NCI-H2029 (cell line): Measurements from ENCODE around the gene TENM4.

Experiments used
- DNase-seq: peaks from one replicate; lab custom pipeline; 2025; lab: John Stamatoyannopoulos, UW

TENM4 gene

DNA sequence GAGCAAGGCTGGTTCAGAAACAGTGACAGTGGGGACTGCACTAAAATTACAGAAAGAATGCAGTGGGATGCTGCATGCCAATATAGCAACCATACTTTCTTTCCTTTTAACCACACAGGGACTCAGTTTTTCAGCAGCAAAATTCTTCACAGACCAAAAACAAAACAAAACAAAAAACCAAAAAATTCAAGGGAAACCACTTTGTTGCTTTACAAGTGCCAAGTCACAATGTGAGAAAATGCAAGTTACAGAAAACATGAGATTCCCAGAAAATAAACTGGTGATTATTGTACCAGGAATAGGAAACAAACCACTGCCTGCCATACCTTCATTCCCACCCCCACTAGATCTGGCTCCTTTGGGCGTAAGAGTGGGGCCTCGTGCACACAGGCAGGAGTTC is 52.6 kb downstream of the TENM4 start:
- no peak for DNase-seq

DNA sequence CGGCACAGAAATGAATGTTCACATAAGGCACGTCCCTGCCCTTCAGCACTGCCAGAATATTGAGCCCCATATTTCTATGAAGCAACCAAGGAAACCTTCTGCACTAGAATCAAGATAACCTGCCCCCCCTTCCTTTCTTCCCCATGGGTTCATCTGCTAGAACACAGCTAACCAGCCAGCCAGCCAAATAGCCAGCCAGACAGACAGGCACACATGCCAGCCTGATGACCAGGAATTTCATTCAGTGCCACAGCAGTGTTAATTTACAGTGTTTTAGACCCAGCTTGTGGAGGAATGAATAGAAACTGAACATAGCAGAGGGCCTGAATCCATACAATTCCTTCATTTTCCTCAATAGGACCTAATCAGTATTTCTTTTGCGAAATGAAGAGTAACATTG is 57.0 kb downstream of the TENM4 start:
- DNase-seq, result no peak

DNA sequence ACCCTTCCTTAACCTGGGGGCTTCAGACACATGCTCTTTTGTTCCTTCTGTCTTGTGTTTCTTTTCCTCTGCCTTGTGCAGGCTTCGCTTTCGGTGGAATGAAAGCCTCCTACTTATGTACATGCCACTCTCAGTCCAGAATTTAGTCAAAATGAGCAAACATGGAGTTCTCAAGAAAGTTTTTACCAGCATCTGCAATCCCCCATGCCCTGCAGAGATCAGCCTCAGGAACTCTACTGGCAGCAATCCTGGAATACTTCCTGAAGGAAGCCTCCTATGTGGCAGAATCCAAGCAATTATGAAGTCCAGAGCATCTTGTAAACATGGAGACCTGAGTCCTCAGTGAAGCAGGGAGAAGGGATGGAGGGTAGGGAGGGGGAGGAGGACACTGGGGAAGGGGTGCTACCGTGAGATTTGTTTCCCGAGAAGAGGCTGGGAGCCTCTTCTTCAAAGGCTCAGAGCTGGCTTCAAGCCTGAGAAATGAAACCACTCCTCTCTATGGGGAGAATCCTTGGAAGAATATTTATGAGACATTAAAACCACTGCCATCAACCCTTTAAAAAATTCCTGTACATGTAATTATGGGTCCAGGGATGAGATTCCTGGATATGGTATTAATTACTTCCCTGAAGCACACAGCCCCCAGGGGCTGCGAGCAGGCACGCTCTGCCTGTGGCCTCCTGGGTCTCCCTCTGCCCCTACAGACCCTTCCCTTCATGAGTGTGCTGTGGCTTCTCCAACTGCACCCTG is 58.4 kb downstream of the TENM4 start:
- DNase-seq, result no peak

DNA sequence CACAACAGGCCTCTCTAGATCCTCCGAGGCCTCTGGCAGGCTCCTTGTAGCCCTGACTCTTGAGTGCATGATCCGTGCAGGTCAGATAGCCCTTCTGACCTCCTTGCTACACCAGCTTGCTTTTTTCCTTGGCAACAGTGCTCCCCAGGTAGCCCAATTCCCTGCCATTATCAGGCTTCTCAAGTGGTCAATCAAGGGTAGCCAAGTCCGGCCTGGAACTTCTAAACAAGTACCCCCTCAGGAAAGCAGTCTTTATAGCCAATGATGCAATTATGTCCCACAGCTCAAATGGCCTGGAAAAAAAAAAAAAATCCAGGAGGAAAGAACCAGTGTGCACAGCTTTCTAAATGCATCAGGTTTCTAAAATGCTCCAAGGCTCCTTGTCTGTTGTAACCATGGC is 59.8 kb downstream of the TENM4 start:
- DNase-seq, result no peak

DNA sequence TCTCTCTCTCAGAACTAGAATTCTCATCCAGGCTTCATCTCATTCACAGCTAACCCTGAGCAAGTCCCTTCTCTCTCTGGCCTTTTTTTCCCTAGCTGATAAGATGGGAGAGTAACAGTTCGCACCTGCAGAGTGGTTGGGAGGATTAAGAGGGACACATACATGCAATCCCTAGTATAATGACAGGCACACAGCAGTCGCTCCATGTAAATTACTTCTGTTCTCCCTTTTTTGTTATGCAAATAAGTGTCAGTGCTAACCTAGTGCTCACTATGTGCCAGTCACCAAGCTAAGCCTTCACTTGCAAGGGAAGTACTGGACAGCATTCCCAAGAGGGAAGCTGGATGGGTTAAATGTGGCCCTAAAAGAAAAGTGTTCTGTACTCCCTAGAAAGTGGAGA is 63.4 kb downstream of the TENM4 start:
- DNase-seq, result no peak

DNA sequence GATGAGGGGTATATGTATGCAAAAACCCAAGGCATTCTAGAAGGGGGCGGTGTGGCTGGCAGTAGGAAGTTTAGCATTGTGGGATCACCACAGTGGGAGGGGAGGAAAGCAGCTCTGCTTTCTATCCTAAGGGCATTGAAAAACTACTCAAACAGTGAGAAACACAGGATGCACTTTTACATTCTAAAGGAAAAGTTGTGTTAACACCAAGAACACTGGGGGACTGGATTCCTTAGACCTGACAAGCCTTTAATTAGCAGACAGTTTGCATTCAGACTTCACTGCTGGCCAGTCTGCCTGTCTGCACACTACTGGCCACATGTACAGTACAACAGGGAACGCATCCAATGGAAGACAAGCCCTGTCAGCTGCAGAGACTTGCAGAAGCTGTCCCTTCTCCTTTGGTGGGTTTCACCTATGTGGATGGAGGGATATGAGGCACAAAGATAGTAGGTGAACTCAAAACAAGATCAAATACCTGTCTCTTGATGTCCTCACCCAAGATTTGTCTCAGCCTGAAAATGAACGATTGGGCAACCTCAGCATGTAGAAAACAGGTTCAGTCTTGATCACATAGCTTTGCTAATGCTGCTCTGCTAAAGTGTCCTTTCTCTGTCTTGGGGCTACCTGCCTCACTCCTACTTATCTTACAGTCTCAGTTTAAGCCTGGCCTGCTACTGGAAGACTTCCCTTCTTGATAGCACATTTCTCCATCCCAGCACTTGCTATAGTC is 64.8 kb downstream of the TENM4 start:
- no peak for DNase-seq

DNA sequence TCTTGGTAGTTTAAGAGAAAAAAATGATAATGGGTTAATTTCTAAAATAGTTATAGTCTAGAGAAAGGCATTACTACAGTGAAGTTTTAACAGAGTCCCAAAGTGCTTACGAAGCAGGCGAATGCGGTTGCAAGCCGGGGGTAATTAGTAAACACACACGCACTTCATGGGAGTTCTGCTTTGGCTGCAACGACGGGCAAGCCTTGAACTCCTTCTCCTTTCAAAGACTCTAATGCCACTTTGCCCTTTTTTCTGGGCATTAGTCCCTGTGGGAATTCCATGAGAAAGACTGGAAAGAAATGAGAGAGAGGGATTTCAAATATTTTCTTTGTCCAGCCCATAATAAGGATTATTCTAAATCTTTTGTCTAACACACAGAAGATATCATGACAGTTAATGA is 66.1 kb downstream of the TENM4 start:
- no peak for DNase-seq

DNA sequence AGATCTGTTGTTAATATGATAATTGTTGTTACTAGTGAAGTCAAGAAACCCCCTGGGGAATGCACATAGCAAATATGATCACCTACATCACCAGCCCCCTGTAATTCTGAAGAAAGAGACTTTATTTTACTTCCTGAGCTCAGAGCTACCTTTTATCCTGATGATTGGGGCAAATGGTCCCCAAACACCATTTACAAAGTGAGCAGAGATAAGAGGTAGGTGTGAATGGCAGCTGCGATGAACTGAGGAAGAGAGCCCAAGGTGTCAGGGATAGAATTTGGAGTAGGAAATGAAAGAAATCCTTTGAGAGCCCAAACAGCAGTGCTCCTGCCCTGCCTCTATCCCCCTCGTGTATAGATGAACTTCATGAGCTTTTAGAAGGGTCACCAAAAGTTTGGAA is 69.1 kb downstream of the TENM4 start:
- no peak for DNase-seq

DNA sequence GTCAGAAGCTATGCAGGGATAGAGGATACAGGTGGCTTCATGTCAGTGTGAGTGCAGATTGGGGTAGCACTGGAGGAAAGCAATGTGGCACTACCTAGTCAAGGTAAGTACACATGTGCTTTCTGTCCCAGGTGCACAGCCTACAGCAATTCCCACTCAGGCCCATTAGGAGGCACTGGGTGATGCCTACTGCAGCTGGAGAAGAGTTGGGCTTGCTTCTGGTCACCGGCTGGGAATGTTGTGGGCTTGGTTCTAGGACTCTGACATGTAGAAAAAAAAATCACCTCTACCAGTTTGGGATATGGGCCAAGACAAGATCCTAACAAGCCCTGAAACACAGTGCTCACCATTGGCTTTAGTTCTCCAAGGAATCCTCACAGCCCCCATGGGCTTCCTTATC is 69.7 kb downstream of the TENM4 start:
- DNase-seq, result no peak

DNA sequence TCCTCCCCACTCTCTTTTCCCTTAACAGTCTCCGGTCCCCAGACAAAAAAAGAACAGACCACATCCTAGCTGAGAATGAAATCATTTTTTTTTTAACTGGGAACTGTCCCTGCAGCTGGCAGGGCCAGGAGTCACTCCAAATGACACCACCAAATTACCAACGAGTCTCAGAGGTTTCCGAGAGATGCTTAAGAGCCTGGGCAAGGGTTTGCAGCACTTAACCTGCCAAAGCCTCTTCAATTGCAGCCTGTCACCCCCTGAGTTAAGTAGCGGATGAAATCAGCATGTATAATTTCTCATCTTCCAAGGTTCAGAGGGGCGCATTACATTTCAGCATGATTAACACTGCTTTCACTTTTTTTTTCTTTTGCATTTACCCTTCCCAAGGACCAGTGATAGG is 71.8 kb downstream of the TENM4 start:
- DNase-seq, result no peak

DNA sequence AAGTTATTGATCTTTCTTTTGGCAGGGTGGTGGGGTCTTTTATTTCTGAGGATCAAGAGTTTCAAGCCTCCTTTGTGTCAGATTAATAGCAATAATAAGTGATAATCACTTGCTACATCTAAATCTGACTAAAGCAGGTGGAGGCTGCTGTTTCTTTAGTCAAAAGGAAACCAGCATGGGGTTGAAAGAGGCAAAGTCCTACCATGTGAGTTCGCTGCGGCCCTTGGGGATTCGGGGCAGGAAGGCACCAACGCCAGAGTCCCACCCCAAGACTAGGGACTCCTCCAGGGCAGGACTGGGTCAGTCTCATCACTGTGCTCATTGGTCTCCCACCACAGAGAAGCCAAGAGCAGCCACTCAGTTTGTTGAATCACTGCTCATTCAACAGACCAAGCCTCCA is 73.0 kb downstream of the TENM4 start:
- DNase-seq, result no peak

DNA sequence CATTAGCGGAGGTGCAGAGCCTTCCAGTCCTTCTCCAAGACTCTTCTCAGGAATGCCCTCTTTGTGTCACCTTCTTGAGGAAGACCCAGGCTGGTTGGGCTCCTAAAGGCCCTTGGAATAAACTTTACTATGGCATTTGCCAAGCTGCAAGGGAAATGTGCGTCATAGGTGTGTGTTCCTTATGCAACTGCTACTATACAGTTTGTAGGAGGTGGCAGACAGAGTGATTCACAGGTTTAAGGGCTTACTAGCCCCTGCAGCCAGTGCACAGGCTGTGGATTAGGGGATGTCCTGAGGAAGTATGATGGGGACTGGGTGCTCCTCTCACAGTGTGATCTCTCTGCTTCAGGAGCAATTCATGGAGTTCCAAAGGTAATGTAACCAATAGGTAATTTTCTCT is 74.6 kb downstream of the TENM4 start:
- no peak for DNase-seq

DNA sequence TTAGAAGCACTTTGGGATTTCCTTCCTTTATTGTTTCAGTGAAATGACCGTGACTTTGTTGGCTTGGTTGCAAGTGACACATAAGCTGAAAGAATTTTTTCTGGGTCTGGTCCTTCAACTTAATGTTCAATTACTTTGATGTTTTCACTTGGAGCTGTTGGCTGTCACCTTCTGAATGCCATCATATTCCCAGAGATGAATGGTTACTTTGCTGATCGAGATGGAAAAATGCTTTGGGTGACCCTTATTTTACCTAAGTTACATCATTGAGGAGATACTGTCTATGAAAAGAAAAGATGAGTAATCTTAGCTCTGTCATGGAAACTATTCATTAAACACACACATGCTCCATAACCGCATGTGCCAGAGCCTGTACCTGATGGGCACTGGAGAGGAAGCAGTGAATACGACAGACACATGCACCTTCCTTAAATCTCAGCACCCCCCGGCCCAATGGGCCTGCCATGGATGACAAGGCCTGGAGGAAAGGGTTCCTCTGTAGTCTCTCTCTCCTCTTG is 76.9 kb downstream of the TENM4 start:
- DNase-seq, result no peak

DNA sequence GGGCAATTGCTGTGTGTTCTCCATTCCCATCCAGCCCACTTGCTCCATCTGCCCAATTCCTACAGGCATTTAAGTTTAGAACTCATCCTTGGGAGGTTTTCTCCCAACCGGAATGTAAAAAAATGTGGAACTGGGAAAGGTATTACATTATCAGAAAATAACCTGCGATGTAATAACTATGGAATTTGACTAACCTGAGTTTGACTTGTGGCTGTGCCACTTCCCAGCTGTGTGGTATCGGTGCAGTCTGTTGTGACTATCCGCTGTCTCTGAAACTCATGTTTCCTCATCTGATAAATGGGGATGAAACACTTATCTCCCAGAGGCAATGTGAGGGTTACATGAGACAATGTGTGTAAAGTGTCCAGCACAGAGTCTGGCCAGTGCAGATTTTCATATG is 77.6 kb downstream of the TENM4 start:
- DNase-seq, result no peak

DNA sequence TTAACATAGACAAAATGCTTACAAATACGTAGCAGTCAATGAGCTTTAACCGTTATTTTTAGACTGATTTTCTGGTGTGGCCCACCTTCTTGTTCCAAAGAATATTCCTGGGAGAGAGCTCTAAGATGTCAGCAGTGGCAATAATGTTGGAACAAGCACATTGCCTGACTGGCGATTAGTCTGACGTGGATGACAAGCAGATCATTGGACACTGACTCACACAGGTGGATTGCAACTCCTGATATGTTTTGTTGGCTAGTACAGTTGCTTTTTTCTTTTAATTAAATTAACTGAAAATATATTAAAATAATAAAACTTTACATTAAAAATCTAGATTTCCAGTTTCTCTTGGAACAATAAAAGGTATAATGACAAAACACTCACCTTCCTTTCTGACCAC is 78.0 kb downstream of the TENM4 start:
- DNase-seq, result no peak

DNA sequence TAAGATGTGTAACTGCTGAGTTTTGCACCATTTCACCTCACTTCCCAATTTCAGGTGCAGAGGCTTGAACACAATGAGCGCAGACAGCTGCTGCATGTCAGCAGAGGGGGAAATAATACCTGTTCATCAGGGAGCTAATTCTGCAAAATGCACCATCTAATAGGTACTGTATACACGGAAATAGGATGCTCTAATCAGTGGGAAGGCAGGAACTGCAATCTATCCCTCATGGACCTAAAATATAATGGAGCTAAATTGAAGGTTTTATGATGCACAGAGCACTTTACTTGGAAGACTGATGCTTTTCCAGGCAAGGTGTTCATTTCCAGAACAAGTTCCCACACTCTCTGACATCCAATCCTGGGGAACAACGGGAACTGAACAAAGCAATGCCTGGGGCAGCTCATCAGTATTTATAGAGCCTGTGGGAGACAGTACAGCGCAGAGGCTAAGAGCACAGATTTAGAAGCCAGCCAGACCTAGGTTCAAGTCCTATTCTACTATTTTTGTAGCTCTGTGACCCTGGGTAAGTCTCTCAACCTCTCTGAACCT is 78.5 kb downstream of the TENM4 start:
- no peak for DNase-seq

DNA sequence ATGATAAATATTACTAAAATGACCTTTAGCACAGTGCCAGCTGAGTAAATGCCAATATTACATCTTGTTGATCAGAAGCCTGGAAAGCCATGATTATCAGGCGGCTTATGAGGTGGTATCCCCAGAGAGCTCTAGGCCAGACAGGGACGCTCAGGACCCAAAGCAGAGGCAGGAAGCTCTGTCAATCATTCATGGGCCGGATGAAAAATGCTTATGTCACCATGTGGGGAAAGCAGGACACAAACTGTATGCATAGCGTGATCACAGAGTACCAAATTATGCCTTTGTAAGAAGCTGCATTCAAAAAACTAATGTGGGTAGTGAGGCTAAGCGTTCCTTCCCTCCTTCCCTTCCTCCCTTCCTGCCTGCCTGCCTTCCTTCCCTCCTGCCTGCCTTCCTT is 82.6 kb downstream of the TENM4 start:
- no peak for DNase-seq

DNA sequence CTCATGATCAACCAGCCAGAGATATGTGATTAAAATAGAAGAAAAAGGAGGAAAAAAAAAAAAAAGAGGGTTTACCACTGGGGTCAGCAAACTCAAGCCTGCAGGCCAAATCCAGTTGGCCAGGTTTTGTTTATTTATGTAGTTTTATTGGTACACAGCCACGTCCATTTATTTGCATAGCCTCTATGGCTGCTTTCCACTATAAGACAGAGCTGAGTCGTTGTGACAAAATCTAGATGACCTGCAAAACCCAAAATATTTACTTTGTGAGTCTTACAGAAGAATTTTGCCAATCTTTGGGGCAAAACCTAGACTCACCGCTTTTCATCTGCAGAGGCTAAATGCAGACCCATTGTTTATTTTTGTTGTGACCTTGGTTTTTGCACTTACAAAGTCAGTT is 87.1 kb downstream of the TENM4 start:
- DNase-seq, result no peak

DNA sequence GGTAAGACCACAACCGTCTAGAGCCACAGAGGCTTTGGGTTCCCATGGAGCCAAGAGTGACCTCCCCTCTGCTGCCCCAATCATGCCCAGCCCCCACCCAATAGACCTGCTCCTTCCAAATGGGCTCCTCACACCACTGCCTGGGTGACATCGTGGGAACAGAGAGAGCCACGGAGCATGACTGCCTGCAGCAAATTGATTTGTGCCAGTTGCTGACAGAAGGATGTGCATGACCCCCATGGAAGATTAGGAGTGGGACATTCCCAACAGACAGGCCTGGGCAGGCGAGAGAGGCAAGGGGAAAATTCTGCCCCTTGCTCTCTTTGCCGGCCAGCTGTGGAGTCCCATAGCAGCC is 88.5 kb downstream of the TENM4 start:
- peak; percentile 20 for DNase-seq

DNA sequence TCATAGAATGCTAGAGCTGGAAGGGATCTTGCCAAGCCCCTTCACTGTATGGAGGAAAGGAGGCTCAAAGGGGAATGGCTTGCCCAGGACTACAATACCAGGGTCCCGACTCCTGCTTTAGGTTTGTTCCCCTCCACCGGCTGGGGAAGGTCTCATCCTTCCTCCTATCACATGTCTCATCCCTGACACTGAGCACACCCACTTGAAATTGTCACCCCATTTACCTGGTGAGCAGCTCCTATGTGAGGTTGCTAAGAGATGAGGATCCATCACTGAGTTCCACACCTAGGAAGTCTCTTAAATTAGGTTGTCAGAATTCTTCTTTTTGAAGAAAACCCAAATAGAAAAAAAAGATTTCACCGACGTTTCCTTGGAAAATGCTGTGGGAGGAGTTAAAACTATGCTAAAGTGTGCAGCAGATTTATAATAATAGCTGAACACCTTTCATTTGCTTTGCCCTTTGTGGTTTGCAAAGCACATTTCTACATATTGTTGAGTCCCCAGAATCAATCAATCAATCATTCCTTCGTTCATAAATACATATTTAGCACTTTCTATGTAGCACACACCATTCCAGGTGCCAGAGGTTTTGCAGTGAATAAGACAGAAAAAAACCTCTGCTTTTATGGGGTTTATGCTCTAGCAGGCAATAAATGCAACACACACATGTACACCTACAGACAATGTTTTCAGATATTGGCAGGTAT is 91.7 kb downstream of the TENM4 start:
- DNase-seq, result no peak

DNA sequence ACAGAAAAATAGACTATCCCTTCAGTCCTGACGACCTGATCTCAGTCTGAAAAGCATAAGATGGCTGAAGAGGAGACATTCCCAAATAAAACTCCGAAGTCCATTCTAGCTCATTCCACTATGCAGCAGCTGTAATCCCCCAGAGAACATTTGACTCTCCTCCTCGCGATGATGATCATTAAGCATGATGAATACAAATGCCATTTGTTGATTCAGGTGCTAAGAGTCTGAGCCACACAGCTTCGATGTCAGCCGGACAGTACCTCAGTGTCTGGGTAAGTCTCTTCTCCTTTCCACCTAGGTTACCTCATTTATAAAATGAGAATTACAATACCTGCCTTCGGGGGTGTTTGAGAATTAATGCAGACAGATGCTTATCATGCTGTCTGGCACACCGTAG is 94.8 kb downstream of the TENM4 start:
- peak; percentile 42 for DNase-seq

DNA sequence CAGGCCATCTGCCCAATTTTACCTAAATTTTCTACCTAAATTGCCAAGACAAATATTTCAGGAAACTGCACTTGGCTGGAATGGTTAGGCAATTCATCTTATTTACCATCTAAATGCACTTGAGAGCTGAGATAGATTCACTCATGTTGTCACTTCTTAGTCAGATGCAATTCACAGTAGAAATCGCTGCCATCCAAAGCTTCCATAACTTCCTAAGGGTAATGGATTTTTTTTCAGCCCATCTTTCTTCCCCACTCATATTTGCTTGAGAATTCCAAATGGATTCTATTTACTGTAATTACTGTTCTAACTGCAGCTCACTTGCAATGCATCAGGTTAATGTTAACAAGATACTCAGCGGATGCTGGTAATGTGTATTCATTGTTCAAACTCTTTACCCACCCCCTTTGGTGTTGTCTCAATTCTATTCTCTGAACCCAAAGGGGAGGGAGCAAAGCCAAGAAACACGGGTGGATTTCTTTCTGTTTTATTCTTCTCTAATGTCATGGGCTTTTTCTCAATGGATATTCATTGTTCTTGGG is 96.0 kb downstream of the TENM4 start:
- peak; percentile 15 for DNase-seq

DNA sequence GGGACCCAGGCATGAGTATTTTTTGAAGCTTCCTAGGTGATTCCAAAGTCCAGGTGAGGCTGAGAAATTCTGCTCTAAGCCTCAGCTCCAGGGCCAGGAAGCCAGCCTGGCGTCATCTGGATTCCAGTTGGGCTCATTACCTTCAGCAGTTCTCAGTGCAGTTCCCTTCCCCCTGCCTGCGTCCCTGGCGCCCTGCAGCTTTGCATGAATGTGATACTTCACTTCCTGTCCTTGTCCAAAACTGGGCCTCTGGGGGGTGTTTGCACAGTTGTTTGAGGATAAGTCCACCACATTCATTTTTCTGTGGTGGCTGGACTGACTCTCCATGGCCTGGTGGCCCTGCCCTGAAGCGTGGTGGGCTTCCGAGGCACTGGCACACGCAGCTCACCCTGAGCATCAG is 98.1 kb downstream of the TENM4 start:
- peak; percentile 74 for DNase-seq
